Esophagus muscularis mucosa (tissue), 4 donors: ENCODE measurements around the gene MAP2K5. TPM values are rescaled to one million over a fixed set of nuclear protein-coding genes. Genes with fewer than 3 reads are reported as not detected.
A peak's percentile ranks its signal among the peaks of the same experiment; 100 is the strongest.

Experiments used
- DNase-seq: peaks from one replicate; pipeline ENCODE4 v3.0.0-alpha.2; 2017; ENCODE audit errors: extremely low spot score
- H3K27ac ChIP-seq, 4 donors: fragments of 200-600 bp; sonication (generic); replicated peaks in 1 of 4; 1 replicate in 3 of 4; 2 replicates in 1 of 4; pipeline ENCODE4 v1.5.1; 2016 to 2019; ENCODE audit warnings: mild to moderate bottlenecking in 1 of 4
- H3K27me3 ChIP-seq, 4 donors: fragments of 200-600 bp; sonication (generic); one replicate each; pipeline versions ENCODE4 v1.5.1 to v1.6.0; 2016 to 2019
- H3K36me3 ChIP-seq, 4 donors: fragments of 200-600 bp; sonication (generic); one replicate each; pipeline ENCODE4 v1.5.1; 2016 to 2019
- H3K4me1 ChIP-seq, 4 donors: fragments of 200-600 bp; sonication (generic); one replicate each; pipeline ENCODE4 v1.5.1; 2016 to 2019
- H3K4me3 ChIP-seq, 4 donors: fragments of 200-600 bp; sonication (generic); 1 replicate in 2 of 4; 2 replicates in 2 of 4; pipeline ENCODE4 v1.5.1; 2016 to 2019; ENCODE audit warnings: mild to moderate bottlenecking in 4 of 4, moderate library complexity in 1 of 4
- H3K9me3 ChIP-seq, 4 donors: fragments of 200-600 bp; sonication (generic); 1 replicate in 3 of 4; 2 replicates in 1 of 4; pipeline ENCODE4 v1.5.1; 2016 to 2019
- EP300 ChIP-seq: sonication (generic); formaldehyde crosslinking; IDR thresholded peaks from one replicate; pipeline ENCODE4 v1.6.1; 2017; ENCODE audit warnings: antibody characterized with exemption
- POLR2A ChIP-seq: fragments of 450-650 bp; IDR thresholded peaks from one replicate; pipeline ENCODE4 v1.6.1; 2017; ENCODE audit warnings: antibody characterized with exemption, moderate library complexity, mild to moderate bottlenecking, low read depth
- POLR2AphosphoS5 ChIP-seq, 2 donors: sonication (generic); formaldehyde crosslinking; IDR thresholded peaks; one replicate each; pipeline ENCODE4 v1.6.1; 2017; ENCODE audit warnings: antibody characterized with exemption in 2 of 2
- WGBS: methylation state at CpG from one replicate; pipeline ENCODE4 v1.1.5; 2018; 5-methylcytosine and 5-hydroxymethylcytosine counted together
- intact Hi-C: fragments of 100-400 bp; cut with DNase I; formaldehyde crosslinking; loops from one replicate; pipeline ENCODE4 v1.15.1; 2023
- total RNA-seq, 4 donors: library from RNA; depleted of rRNA; stranded (reverse); fragments of >200 nt; gene quantifications; one replicate each; pipeline versions ENCODE4 v1.1.0 to v1.2.1, GENCODE V29; 2016
- TF ChIP-seq, protein P1 (sequence below), 3 experiments: fragments of 200-600 bp in 2 of 3; fragments of 450-650 bp in 1 of 3; sonication (generic) in 2 of 3; IDR thresholded peaks; one replicate each; pipeline ENCODE4 v1.5.1; 2017 to 2019; ENCODE audit warnings: antibody characterized with exemption in 3 of 3, mild to moderate bottlenecking in 2 of 3, moderate library complexity in 1 of 3

MAP2K5 gene
- total RNA-seq, 4 donors from 2014 or later: 7.8 to 11.9 (median 10.6) TPM

DNA sequence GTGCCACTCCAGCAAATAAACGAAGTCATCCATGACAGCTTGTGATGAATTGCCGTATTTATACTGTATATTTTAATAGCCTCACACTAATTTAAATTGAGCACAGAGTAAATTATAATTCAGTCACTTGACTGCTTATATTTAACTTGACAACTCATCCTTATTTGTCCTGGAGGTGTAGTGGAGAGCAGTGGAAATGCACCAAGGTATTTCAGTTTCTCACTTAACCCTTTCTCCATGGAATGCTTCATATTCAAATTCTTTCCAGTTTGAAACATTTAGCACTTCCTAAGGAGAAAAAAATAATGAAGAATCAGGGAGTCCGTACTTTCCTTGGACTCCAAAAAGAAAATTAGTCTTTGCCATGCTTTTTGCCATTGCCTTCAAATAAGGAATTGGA is 99.0 kb downstream of the MAP2K5 start:
- peaks cover 0 to 9% (median 2%) of the 10 kb centered on the region in 4 donors for H3K36me3 ChIP-seq
- no peak overlapping the region for H3K4me3 ChIP-seq
- DNase-seq: no peak
- no peaks in the 10 kb centered on the region for H3K27me3 ChIP-seq
- no peaks in the 10 kb centered on the region for H3K9me3 ChIP-seq
- peaks cover 0 to 10% (median 3%) of the 10 kb centered on the region in 4 donors for H3K4me1 ChIP-seq
- intact Hi-C loops: no loop called here
- TF ChIP-seq, protein P1, sequence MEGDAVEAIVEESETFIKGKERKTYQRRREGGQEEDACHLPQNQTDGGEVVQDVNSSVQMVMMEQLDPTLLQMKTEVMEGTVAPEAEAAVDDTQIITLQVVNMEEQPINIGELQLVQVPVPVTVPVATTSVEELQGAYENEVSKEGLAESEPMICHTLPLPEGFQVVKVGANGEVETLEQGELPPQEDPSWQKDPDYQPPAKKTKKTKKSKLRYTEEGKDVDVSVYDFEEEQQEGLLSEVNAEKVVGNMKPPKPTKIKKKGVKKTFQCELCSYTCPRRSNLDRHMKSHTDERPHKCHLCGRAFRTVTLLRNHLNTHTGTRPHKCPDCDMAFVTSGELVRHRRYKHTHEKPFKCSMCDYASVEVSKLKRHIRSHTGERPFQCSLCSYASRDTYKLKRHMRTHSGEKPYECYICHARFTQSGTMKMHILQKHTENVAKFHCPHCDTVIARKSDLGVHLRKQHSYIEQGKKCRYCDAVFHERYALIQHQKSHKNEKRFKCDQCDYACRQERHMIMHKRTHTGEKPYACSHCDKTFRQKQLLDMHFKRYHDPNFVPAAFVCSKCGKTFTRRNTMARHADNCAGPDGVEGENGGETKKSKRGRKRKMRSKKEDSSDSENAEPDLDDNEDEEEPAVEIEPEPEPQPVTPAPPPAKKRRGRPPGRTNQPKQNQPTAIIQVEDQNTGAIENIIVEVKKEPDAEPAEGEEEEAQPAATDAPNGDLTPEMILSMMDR (IDR thresholded peaks at IDR 0.05): peak in 1 of 3 experiments; percentile 26
- no peak for TF ChIP-seq POLR2AphosphoS5 (IDR thresholded peaks at IDR 0.05)
- H3K27ac ChIP-seq: no peak overlapping the region
- WGBS: 50% methylated on average over 3 of the region's 3 CpGs

DNA sequence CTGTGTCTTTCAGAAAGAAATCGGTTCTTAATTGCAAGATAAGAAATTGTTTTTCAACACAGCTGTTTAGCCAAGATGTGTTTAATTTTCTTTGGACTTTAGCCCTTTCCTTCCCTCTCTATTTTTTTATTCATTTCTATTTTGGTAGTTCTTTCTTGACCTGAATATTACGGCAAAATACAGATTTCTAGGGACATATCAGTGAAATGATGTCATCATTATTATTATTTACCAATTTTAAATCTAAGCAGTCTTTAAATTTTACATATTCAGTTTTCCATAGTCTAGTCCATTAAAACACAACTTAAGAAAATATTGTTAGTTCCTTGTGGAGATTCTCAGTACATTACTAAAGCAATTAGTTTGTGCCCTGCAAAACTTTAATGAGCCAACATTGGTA is 104.3 kb downstream of the MAP2K5 start:
- intact Hi-C loops: no loop called here
- Histone ChIP-seq H3K27me3 (no peaks in the 10 kb centered on the region), H3K36me3 (peaks cover 0 to 30% (median 15%) of the 10 kb centered on the region in 4 donors), H3K4me1 (peaks cover 0 to under 1% (median 0%) of the 10 kb centered on the region in 4 donors), H3K27ac (no peak overlapping the region), H3K9me3 (no peaks in the 10 kb centered on the region), H3K4me3 (no peak overlapping the region)
- DNase-seq: no peak
- 75% methylated on average over 2 of the region's 2 CpGs for WGBS
- TF ChIP-seq, protein P1 (IDR thresholded peaks at IDR 0.05): no peak
- TF ChIP-seq POLR2AphosphoS5 (IDR thresholded peaks at IDR 0.05) (no peak), EP300 (no peak), POLR2A (no peak)

DNA sequence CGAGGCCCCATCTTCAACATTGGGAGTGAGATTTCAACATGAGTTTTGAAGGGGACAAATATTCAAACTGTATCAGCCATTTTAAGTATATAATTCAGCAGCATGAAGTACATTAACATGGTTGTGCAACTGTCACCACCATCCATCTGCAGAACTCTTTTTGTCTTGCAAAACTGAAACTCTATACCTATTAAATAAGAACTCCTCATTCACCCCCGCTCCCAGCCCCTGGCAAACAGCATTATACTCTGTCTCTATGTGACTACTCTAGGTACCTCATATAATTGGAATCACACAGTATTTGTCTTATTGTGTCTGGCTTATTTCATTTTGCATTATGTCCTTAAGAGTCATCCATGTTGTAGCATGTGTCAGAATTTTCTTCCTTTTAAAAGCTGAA is 110.1 kb downstream of the MAP2K5 start:
- DNase-seq: no peak
- H3K9me3 ChIP-seq: peaks cover 0 to 6% (median 0%) of the 10 kb centered on the region in 4 donors
- intact Hi-C loops: no loop called here
- no peak overlapping the region for H3K4me3 ChIP-seq
- TF ChIP-seq POLR2AphosphoS5 (IDR thresholded peaks at IDR 0.05) (no peak), EP300 (no peak), POLR2A (no peak)
- TF ChIP-seq, protein P1 (IDR thresholded peaks at IDR 0.05): no peak
- H3K27me3 ChIP-seq: no peaks in the 10 kb centered on the region
- H3K27ac ChIP-seq: no peak overlapping the region
- no peaks in the 10 kb centered on the region for H3K4me1 ChIP-seq
- 94% methylated on average over 2 of the region's 2 CpGs for WGBS
- peaks cover 0 to 39% (median 15%) of the 10 kb centered on the region in 4 donors for H3K36me3 ChIP-seq

DNA sequence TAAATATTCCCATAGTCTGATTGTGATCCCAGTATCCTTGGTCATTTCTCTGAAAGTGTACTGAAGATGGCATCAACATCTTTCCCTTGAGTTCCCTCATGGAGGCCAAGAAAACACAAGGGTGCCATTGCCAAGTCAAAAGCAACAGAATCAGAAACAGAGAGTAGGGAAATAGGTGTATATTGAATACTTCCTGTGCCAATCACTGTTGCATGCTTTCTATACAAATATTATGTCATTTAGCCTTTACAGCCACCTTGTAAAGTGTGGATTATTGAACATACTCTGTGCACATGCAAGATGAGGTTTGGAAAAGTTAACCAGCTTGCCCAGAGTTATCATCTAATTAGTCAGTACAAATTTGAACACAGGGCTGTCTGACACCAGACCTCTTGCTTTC is 117.9 kb downstream of the MAP2K5 start:
- no peak overlapping the region for H3K4me3 ChIP-seq
- no peaks in the 10 kb centered on the region for H3K4me1 ChIP-seq
- H3K27ac ChIP-seq: no peak overlapping the region
- no peaks in the 10 kb centered on the region for H3K9me3 ChIP-seq
- H3K36me3 ChIP-seq: peaks cover 0 to 42% (median 11%) of the 10 kb centered on the region in 4 donors
- no peak for DNase-seq
- TF ChIP-seq POLR2AphosphoS5 (IDR thresholded peaks at IDR 0.05): no peak
- TF ChIP-seq, protein P1 (IDR thresholded peaks at IDR 0.05): no peak
- TF ChIP-seq EP300: no peak
- no peak for TF ChIP-seq POLR2A
- intact Hi-C loops: no loop called here
- no peaks in the 10 kb centered on the region for H3K27me3 ChIP-seq
